Endometrium (tissue), 2 donors: Measurements from ENCODE around the gene CD27.
"Not testable (repeated sequence)": the region's sequence is repeated elsewhere in the genome, so short reads cannot be mapped to it uniquely, and the experiment has no call there.

Source experiments
- FAIRE-seq: peaks from 2 replicates; lab custom pipeline; 2012; peaks lifted over from hg19 to GRCh38; lab: Jason Lieb, UNC
- donor health status: control.
- donor health status: control.

The CD27 gene

GRCh38 chr12:6444704-6445688, at the start of gene CD27:
Gene CD27, plus strand, starts transcription at chr12:6444955. Its CDS starts 141 bp downstream, at chr12:6445096.
- FAIRE-seq, result no peak

GRCh38 chr12:6396031-6396430, 48.7 kb upstream of the CD27 start:
- no peak for FAIRE-seq

- FAIRE-seq, result no peak
Measured at GRCh38 chr12:6399884-6400644, 44.7 kb upstream of the CD27 start.

- no peak for FAIRE-seq
Measured at GRCh38 chr12:6404390-6404789, 40.4 kb upstream of the CD27 start.

- FAIRE-seq, result no peak
Measured at GRCh38 chr12:6405963-6406362, 38.8 kb upstream of the CD27 start.

DNA sequence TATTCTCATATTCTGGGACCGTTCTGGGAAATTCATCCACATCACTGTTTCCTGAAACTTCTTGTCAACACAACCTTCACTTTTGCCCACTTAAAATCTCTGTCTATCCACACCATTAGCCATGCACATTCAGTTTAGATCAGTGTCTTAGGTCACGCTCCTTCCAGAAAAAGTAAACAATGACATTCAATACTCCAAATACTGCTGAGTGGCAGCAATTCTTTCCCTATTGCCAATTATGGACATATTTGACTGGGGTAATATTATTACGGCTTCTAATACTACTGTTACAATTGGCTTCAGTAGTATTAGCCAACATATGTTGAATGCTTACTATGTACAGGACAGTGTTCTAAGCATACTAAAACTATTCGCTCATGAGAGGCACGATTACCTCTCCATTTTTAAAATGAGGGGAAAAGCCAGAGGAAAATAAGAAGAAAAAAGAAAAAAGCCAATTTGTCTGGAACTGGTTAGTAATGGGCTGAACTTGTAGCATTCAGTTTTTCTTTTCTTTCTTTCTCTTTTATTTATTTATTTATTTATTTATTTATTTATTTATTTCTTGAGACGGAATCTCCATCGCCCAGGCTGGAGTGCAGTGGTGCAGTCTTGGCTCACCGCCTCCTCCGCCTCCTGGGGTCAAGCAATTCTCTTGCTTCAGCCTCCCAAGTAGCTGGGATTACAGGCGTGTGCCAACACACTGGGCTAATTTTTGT, 37.4 kb upstream of the CD27 start:
- no peak for FAIRE-seq

- FAIRE-seq, result no peak
Measured at GRCh38 chr12:6416596-6416995, 28.2 kb upstream of the CD27 start.

GRCh38 chr12:6418796-6419195, 26.0 kb upstream of the CD27 start:
- no peak for FAIRE-seq

- no peak for FAIRE-seq
Measured at GRCh38 chr12:6420364-6420763, 24.4 kb upstream of the CD27 start.

DNA sequence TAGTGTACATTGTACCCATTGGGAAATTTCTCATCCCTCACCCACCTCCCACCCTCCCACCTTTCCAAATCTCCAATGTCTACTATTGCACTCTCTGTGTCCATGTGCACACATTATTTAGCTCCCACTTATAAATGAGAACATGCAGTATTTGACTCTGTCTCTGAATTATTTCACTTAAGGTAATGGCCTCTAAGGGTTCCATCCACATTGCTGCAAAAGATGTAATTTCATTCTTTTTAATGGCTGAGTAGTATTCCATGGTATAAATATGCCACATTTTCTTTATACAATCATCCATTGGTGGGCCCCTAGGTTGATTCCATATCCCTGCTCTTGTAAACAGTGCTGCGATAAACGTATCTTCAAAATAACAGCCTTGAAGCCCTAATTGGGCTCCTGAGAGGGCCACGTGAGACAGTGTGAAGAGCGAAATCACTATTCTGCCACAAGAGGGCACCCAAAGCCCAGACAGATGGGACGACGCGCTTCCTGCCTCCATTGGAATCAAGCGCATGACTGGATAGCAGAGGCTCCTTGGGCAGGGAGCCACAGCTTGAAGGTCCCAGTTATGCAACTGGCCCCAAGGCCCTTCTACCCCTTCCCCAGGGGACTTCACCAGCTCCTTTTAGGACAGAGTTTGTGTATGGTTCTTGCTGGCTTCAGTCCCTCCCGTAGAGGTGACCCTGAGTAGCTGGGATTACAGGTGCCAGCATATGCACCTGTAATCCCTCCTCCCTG, 21.3 kb upstream of the CD27 start:
- peak; percentile 21 for FAIRE-seq

DNA sequence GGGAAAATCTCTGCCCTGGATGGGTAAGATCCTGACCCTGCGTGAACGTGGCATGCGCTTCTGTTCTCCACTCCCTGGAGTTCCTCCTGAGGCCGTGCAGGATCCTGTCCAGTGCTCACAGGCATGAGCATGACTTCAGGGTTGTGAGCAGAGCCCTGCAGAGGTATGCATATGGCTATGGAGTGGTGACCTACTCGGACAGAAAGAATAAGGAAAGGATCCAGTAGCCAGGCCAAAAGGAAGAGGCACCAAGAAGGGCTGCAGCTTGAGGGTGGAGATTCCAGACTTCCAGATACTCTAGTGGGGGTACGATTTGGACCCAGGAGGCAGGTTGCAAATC, 20.8 kb upstream of the CD27 start:
- no peak for FAIRE-seq

GRCh38 chr12:6424866-6425265, 19.9 kb upstream of the CD27 start:
- FAIRE-seq, result no peak

GRCh38 chr12:6425590-6426531, 18.9 kb upstream of the CD27 start:
- no peak for FAIRE-seq

- FAIRE-seq, result no peak
Measured at GRCh38 chr12:6426882-6427671, 17.7 kb upstream of the CD27 start.

DNA sequence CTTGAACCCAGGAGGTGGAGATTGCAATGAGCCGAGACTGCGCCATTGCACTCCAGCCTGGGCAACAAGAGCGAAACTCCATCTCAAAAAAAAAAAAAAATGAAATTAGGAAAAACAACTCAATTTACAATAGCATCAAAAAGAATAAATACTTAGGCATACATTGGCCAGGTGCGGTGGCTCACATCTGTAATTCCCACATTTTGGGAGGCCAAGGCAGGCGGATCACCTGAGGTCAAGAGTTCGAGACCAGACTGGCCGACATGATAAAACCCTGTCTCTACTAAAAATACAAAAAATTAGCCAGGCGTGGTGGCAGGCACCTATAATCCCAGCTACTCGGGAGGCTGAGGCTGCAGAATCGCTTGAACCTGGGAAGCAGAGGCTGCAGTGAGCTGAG, 17.0 kb upstream of the CD27 start:
- FAIRE-seq, result not testable (repeated sequence)

DNA sequence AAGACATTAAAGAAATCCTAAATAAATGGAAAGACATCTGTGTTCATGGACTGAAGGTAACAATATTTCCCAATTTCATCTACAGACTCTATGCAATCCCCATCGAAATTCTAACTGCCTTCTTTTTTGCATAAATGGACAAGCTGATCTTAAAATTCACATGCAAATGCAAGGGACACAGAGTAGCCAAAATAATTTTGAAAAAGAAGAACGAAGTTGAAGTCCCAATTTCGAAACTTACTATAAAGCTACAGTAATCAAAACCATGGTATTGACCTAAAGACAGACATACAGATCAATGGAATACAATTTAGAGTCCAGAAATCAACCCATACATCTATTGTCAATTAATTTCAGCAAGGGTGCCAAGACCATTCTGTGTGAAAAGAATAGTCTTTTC, 16.4 kb upstream of the CD27 start:
- FAIRE-seq, result no peak

GRCh38 chr12:6430124-6430989, 14.4 kb upstream of the CD27 start:
- FAIRE-seq, result no peak

DNA sequence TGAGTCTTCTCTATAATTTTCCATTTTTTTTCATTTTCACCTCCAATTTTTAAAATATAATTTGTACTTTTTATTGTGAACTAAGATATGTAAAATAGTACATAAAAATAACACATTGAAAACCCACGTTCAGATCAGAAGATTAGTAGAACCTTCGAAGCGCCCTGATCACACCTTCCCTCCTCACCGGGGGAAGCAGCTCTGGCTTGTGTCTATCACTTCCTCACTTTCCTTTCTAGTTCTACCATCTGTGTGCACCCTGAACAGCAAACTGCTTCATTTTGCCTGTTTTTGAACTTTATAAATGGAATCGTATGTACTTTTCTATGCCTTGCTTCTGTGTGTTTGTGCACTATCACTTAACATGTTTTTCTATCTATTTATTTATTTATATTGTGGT, 11.8 kb upstream of the CD27 start:
- no peak for FAIRE-seq
